SU-DHL-6 (cell line): Measurements from ENCODE around the gene CEP44.
"Not testable (repeated sequence)": the region's sequence is repeated elsewhere in the genome, so short reads cannot be mapped to it uniquely, and the experiment has no call there.

Experiments used
- H2AFZ ChIP-seq: fragments of 200-600 bp; sonication (generic); 2 replicates; pipeline ENCODE4 v1.6.1; 2014; ENCODE audit warnings: low read depth, mild to moderate bottlenecking, moderate library complexity, mixed read lengths, antibody characterized with exemption, low read length; ENCODE audit not compliant: severe bottlenecking
- H3F3A ChIP-seq: fragments of 200-600 bp; shearing (Covaris generic); 2 replicates; pipeline ENCODE4 v1.6.0; 2016; ENCODE audit warnings: antibody characterized with exemption, mild to moderate bottlenecking; ENCODE audit not compliant: insufficient read depth
- H3K27ac ChIP-seq: fragments of 200-600 bp; sonication (generic); 2 replicates; pipeline ENCODE4 v1.5.1; 2016; ENCODE audit warnings: low read depth, mild to moderate bottlenecking, low read length, moderate library complexity, mixed read lengths
- H3K27me3 ChIP-seq: fragments of 200-600 bp; sonication (generic), shearing (Covaris generic); 2 replicates; pipeline ENCODE4 v1.6.0; 2014; ENCODE audit warnings: mild to moderate bottlenecking, low read length
- H3K36me3 ChIP-seq: fragments of 200-600 bp; sonication (generic); 2 replicates; pipeline ENCODE4 v1.6.1; 2014; ENCODE audit warnings: mild to moderate bottlenecking, low read length, mixed read lengths
- H3K4me2 ChIP-seq: fragments of 300-600, 200-600 bp; shearing (Covaris generic), sonication (generic); 2 replicates; pipeline ENCODE4 v1.6.0; 2014; ENCODE audit warnings: low read length, low read depth, mild to moderate bottlenecking; ENCODE audit not compliant: poor library complexity, severe bottlenecking
- H3K4me3 ChIP-seq: fragments of 200-600 bp; sonication (generic); 2 replicates; pipeline ENCODE4 v1.5.1; 2014; ENCODE audit warnings: antibody characterized with exemption, low read length, mild to moderate bottlenecking, mixed read lengths; ENCODE audit not compliant: insufficient read depth, poor library complexity, severe bottlenecking
- H3K79me2 ChIP-seq: fragments of 200-600 bp; sonication (generic); 2 replicates; pipeline ENCODE4 v1.6.1; 2014; ENCODE audit warnings: mild to moderate bottlenecking, low read length, moderate library complexity; ENCODE audit not compliant: insufficient read depth
- H3K9ac ChIP-seq: fragments of 200-600 bp; sonication (generic); 2 replicates; pipeline ENCODE4 v1.7.0; 2014; ENCODE audit warnings: mild to moderate bottlenecking, low read length
- H3K9me2 ChIP-seq: fragments of 200-600 bp; sonication (generic); replicated peaks from 2 replicates; pipeline ENCODE4 v1.6.1; 2014; ENCODE audit warnings: low read length; ENCODE audit not compliant: insufficient read depth
- H3K9me3 ChIP-seq: fragments of 200-600 bp; sonication (generic); 2 replicates; pipeline ENCODE4 v1.6.1; 2014; ENCODE audit warnings: low read length, mixed read lengths; ENCODE audit not compliant: insufficient read depth
- H4K20me1 ChIP-seq: fragments of 200-600 bp; sonication (generic); 2 replicates; pipeline ENCODE4 v1.6.1; 2014; ENCODE audit warnings: low read depth, mild to moderate bottlenecking, antibody characterized with exemption, low read length, moderate library complexity, mixed read lengths
- EZH2phosphoT487 ChIP-seq: fragments of 200-600 bp; sonication (generic), shearing (Covaris generic); conservative IDR thresholded peaks from 2 replicates; pipeline ENCODE4 v1.6.1; 2018; ENCODE audit warnings: mild to moderate bottlenecking, antibody characterized with exemption, low read length, moderate library complexity, mixed read lengths
- TF ChIP-seq, protein P1 (sequence below): fragments of 200-600 bp; sonication (generic); IDR thresholded peaks from one replicate; pipeline ENCODE4 v1.5.1; 2017; ENCODE audit warnings: antibody characterized with exemption, mild to moderate bottlenecking, low read length, moderate library complexity; ENCODE audit not compliant: insufficient read depth, poor library complexity, severe bottlenecking

The CEP44 gene

DNA sequence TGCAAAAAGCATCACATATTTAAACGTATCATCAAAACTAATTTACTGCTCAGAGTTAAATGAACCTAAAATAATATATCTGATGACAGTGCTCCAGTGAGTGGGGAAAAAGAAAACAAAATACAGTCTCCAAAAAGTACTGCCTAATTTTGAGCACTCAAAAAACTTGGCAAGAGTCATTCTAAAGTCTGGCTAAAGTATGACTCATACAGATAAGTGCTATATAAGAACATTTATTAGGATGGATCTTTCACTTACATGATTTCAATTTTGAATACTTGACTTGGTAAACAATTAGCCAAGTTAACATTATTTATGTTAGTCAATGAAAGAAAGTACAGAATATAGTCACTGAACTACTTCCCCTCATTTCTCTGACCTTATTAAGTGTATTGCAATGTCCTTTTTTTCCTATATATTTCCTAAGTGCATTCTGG lies 27.4 kb upstream of the CEP44 start:
- no peaks in the 10 kb centered on the region for H3K79me2 ChIP-seq
- no peaks in the 10 kb centered on the region for H4K20me1 ChIP-seq
- no peaks in the 10 kb centered on the region; the same call in 1 of the 2 replicates for H3K36me3 ChIP-seq
- H3K9me2 ChIP-seq: no peaks in the 10 kb centered on the region
- H3F3A ChIP-seq: 0 out of 2 replicates have a peak, but pooled peaks cover 5% of the 10 kb centered on the region
- no peak overlapping the region for H2AFZ ChIP-seq
- no peak overlapping the region for H3K9ac ChIP-seq
- H3K4me2 ChIP-seq: no peak overlapping the region
- no peaks in the 10 kb centered on the region for H3K27me3 ChIP-seq
- no peak overlapping the region for H3K4me3 ChIP-seq
- no peak for TF ChIP-seq EZH2phosphoT487
- TF ChIP-seq, protein P1, sequence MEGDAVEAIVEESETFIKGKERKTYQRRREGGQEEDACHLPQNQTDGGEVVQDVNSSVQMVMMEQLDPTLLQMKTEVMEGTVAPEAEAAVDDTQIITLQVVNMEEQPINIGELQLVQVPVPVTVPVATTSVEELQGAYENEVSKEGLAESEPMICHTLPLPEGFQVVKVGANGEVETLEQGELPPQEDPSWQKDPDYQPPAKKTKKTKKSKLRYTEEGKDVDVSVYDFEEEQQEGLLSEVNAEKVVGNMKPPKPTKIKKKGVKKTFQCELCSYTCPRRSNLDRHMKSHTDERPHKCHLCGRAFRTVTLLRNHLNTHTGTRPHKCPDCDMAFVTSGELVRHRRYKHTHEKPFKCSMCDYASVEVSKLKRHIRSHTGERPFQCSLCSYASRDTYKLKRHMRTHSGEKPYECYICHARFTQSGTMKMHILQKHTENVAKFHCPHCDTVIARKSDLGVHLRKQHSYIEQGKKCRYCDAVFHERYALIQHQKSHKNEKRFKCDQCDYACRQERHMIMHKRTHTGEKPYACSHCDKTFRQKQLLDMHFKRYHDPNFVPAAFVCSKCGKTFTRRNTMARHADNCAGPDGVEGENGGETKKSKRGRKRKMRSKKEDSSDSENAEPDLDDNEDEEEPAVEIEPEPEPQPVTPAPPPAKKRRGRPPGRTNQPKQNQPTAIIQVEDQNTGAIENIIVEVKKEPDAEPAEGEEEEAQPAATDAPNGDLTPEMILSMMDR: no peak
- H3K9me3 ChIP-seq: no peaks in the 10 kb centered on the region
- no peak overlapping the region for H3K27ac ChIP-seq

DNA sequence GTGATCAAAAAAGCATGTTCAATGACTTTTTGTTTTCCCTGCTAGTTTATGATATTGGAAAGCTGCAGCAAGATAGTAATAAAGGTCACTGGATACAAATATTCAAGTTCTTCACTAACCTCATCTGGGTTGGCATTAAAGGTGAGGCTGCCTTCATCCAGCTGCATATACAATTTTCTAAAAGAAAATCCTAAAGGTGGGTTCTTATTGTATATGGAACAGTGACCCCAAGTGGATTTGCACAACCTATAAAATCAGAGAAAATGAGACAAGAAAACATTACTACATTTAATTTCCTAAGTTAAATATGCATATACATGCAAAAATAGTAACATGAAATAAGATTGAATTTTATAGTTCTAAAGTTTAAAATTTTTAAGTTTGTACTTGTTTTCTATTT lies 24.1 kb upstream of the CEP44 start:
- Histone ChIP-seq H3F3A (0 out of 2 replicates have a peak, but pooled peaks cover 5% of the 10 kb centered on the region), H3K9me2 (no peaks in the 10 kb centered on the region), H3K27ac (no peak overlapping the region), H3K27me3 (no peaks in the 10 kb centered on the region), H3K4me3 (no peak overlapping the region), H3K36me3 (no peaks in the 10 kb centered on the region; the same call in 1 of the 2 replicates), H2AFZ (no peak overlapping the region), H4K20me1 (no peaks in the 10 kb centered on the region; the same call in 1 of the 2 replicates), H3K79me2 (peaks cover 2% of the 10 kb centered on the region; the same call in 1 of the 2 replicates), H3K9ac (no peak overlapping the region), H3K9me3 (no peaks in the 10 kb centered on the region), H3K4me2 (no peak overlapping the region)
- TF ChIP-seq EZH2phosphoT487: no peak
- TF ChIP-seq, protein P1: no peak

DNA sequence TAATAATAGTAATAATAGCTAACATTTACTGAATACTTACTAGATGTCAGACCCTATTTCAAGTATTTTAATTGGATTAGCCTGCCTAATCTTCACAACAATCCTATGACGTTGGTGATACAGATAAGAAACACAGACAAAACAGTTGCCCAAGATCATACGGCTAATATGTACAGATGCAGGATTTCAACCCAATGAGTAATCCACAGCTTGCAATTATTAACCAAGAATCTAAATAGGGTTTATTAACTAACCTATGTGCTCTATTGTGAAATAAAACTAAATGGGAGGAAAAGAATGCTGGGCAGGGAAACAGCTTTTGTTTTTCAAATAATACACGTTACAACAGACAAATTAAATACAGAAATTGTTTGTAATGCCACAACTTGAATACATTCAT lies 23.6 kb upstream of the CEP44 start:
- Histone ChIP-seq H3K36me3 (no peaks in the 10 kb centered on the region; the same call in 1 of the 2 replicates), H3K4me3 (no peak overlapping the region), H3K9me3 (no peaks in the 10 kb centered on the region), H3K4me2 (no peak overlapping the region), H3K27ac (no peak overlapping the region), H3K9me2 (no peaks in the 10 kb centered on the region), H4K20me1 (no peaks in the 10 kb centered on the region; the same call in 1 of the 2 replicates), H3K9ac (no peak overlapping the region), H3K79me2 (peaks cover 5% of the 10 kb centered on the region; the same call in 1 of the 2 replicates), H3F3A (0 out of 2 replicates have a peak, but pooled peaks cover 5% of the 10 kb centered on the region), H3K27me3 (no peaks in the 10 kb centered on the region), H2AFZ (no peak overlapping the region)
- no peak for TF ChIP-seq EZH2phosphoT487
- TF ChIP-seq, protein P1: no peak

DNA sequence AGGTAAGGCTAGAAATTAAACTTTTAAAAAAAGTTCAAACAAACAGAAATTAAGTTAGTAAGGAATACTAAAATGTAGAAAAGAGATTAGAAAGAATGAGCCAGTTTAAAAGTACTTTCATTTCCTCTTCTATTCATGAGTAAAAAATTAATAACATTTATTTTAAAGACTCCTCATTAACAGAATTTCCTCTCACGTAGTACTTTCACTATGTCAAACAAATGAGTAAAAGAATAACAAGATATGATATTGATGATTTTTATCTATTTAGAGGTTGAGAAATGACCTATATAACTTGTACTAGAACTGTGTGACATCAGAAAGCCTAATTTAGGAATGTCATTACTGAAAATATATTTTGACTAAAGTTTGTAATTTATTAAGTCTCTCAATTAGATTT lies 22.3 kb upstream of the CEP44 start:
- peak overlapping the region; percentile 22 for H3K4me2 ChIP-seq
- not testable (repeated sequence) for H4K20me1 ChIP-seq, H3K27me3 ChIP-seq, H3K79me2 ChIP-seq, H3K36me3 ChIP-seq, H3K9ac ChIP-seq, H3K27ac ChIP-seq, H3K9me3 ChIP-seq, H3K9me2 ChIP-seq, H3F3A ChIP-seq, H2AFZ ChIP-seq, H3K4me3 ChIP-seq
